SK-MEL-5 (cell line): ENCODE results near the gene SENP8. TPM values are rescaled to one million over a fixed set of nuclear protein-coding genes. Genes with fewer than 3 reads are reported as not detected.

Experiments
- DNase-seq: peaks from one replicate; pipeline ENCODE4 v3.0.0-alpha.2; 2016; ENCODE audit warnings: low read depth, low spot score
- in situ Hi-C: cut with HindIII; loops from 2 replicates; pipeline ENCODE4 v1.10.0; 2016; ENCODE audit warnings: low sequenced_read_pairs, high pct_unique_total_duplicates, low pct_unique_long_range_greater_than_20kb
- total RNA-seq: library from RNA; depleted of rRNA; stranded (reverse); fragments of >200 nt; shearing (Covaris generic); gene quantifications from 2 replicates; pipeline ENCODE4 v1.2.3, GENCODE V29; 2014; rRNA removed

SENP8 gene
- total RNA-seq, 1 experiment from 2014 or later: 2.1 TPM

DNA sequence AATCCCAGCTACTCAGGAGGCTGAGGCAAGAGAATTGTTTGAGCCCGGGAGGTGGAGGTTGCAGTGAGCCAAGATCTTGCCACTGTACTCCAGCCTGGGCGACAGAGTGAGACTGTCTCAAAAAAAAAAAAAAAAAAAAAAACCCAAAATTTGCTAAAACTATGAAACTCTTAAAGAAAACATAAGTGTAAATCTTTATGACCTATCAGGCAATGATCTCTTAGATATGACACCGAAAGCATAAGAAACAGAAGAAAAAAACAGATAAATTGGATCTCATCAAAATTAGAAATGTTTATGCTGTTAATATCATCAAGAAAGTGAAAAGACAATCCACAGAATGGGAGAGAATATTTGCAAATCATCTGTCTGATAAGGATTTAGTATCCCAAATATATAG lies 64.0 kb downstream of the SENP8 start:
- in situ Hi-C loops: no loop called here
- DNase-seq: no peak

DNA sequence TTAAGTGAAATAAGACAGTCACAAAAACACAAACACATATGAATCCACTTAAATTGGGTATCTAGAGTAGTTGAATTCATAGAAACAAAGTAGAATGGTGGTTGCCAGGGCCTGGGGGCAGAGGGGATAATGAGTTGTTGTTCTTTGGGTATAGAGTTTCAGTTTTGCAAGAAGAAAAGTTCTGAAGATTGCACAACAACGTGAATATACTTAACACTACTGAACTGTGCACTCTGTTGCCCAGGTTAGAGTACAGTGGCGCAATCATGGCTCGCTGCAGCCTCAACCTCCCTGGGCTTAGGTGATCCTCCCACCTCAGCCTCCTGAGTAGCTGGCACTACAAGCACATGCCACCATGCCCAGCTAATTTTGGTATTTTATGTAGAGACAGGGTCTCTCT lies 64.5 kb downstream of the SENP8 start:
- peak; percentile 91 for DNase-seq
- in situ Hi-C loops: no loop called here

DNA sequence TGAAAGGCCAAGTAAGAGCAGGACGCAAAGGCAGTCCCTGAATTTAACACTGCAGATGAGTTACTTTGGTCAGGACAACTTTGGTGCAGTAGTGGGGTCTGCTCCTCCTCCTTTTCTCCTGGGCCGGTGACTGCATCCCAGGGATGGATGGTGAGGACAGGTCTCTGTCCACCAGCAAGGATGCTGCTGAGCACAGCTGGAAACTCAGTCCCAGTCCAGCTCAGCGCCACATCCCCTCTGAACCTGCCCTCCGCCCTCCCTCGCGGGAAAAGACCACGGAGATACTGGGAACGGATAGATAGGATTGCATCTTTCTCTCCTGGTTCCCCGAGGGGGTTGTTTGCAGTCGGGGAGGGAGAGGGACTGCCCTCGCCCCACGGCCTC lies 65.6 kb downstream of the SENP8 start:
- in situ Hi-C loops: no loop called here
- DNase-seq: no peak

DNA sequence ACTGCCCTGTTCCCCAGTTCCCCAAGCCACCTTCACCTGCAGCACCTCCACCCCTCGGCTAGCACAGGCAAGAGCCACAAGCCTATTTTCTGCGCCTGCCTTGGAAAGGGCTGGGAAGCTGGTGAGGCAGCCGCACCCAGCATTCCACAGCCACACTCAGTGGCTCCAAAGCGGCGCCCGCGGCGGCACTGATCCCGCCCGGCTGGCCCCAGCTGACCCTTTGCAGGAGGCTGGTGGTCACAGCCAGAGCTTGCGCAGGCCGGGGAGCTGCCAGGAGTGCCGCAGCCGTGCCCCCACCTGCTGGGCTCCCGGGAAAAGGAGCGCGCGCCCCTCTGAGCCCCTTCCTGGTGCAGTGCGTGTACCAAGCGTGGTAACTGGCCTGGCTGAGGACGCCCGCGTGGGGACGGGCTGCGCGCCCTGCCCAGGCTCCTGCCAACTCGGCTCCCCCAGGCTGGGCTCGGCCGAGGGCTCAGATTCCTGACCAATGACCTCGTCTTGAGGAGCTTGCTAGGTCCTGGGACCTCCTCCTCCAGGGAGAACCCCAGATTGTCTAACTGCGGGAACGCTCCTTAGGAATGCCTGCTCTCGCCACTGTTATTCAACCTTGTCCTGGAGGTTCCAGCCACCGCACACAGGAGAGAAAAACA lies 66.1 kb downstream of the SENP8 start:
- in situ Hi-C loops: no loop called here
- DNase-seq: no peak

DNA sequence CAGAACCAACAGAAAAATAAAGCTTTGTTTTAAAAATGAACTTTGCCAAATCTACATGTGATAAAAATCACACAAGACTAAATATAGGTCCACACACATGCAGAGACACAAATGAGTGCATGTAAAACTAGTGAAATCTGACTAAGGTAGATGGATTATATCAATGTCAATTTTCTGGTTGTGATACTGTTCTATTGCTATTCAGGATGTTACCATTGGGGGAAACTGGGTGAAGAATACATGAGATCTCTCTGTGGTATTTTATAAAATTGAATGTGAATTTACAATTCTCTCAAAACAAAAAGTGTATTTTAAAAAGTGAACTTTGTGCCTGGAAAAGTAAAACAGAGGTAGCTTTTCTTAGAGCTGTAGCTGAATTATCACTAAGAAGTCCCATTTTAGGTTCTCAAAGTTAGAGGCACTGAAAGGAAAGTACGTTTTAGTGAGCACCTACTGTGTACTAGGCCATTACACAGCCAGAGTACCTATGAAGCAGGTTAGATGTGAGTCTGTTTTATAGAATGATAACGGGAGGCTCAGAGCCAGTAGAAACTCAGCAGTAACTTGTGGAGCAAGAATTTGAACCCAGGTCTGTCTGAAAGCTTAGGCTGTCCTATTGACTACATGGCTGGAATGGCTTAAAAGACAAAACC lies 71.2 kb downstream of the SENP8 start:
- in situ Hi-C loops: no loop called here
- no peak for DNase-seq

DNA sequence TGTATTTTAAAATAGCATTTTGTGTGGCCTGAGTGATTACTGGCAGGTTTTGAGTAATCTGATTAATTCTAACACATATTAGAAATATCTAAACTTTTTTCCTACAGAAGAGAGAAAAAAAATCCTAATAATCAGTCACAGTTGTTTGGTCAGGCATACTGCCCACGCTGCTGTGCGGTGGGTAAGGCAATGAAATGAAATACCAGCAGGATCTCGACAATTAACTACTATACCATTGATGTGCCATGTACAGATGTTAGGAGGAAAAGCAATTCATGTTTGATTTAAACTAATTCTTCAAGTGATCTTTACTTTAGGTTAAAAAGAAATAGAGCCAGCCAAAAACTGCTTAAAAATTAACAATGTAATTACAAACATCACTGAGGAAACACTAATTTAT lies 74.2 kb downstream of the SENP8 start:
- no peak for DNase-seq
- in situ Hi-C loops: no loop called here

Other genes with a start within 250 kb of the SENP8 start
- 12.9 and 13.6 TPM in 2 replicates for gene MYO9A, start 253 bp upstream of the SENP8 start, total RNA-seq
- not detected in 2 replicates for gene GRAMD2A, start 79.4 kb downstream of the SENP8 start, total RNA-seq
- gene PKM, start 112.8 kb downstream of the SENP8 start, total RNA-seq: 1,252 and 1,322 TPM in 2 replicates
- 24.2 and 27.3 TPM in 2 replicates for gene PARP6, start 154.2 kb downstream of the SENP8 start, total RNA-seq
- 0.24 TPM in 1 of 2 replicates, not detected in the other for gene CELF6, start 201.8 kb downstream of the SENP8 start, total RNA-seq